GM19372 (cell line): ENCODE measurements around the gene CREBRF.
"Not testable (repeated sequence)": the region's sequence is repeated elsewhere in the genome, so short reads cannot be mapped to it uniquely, and the experiment has no call there.

Experiments used
- ATAC-seq: cut with Tn5 transposase; IDR thresholded peaks from one replicate; pipeline ENCODE4 v1.9.1; 2021; ENCODE audit warnings: mild to moderate bottlenecking, low read depth, moderate library complexity; ENCODE audit not compliant: unreplicated experiment

The CREBRF gene

GRCh38 chr5:173148354-173148753 lies 92.2 kb downstream of the CREBRF start:
- no peak for ATAC-seq

GRCh38 chr5:173152547-173152946 lies 96.4 kb downstream of the CREBRF start:
- no peak for ATAC-seq

GRCh38 chr5:173153842-173154241 lies 97.7 kb downstream of the CREBRF start:
- ATAC-seq = no peak

- ATAC-seq = not testable (repeated sequence)
These were observed 98.5 kb downstream of the CREBRF start for GRCh38 chr5:173154619-173155018.

- ATAC-seq = no peak
These were observed 99.8 kb downstream of the CREBRF start for GRCh38 chr5:173155912-173156311.

GRCh38 chr5:173158366-173158765 lies 102.2 kb downstream of the CREBRF start:
- ATAC-seq = no peak

GRCh38 chr5:173159256-173159655 lies 103.1 kb downstream of the CREBRF start:
- no peak for ATAC-seq

- ATAC-seq = no peak
These were observed 105.0 kb downstream of the CREBRF start for GRCh38 chr5:173161148-173161547.

- no peak for ATAC-seq
These were observed 107.1 kb downstream of the CREBRF start for GRCh38 chr5:173163219-173163618.

- ATAC-seq = no peak
These were observed 109.2 kb downstream of the CREBRF start for GRCh38 chr5:173165177-173166016.

GRCh38 chr5:173172166-173172565 lies 116.0 kb downstream of the CREBRF start:
- ATAC-seq = no peak

- no peak for ATAC-seq
These were observed 119.4 kb downstream of the CREBRF start for GRCh38 chr5:173175523-173175922.

GRCh38 chr5:173178369-173178910 lies 122.3 kb downstream of the CREBRF start:
- no peak for ATAC-seq

- ATAC-seq = no peak
These were observed 124.2 kb downstream of the CREBRF start for GRCh38 chr5:173180331-173180730.

- ATAC-seq = peak; percentile 61
These were observed 131.0 kb downstream of the CREBRF start for GRCh38 chr5:173187054-173187743.

- no peak for ATAC-seq
These were observed 132.1 kb downstream of the CREBRF start for GRCh38 chr5:173188280-173188679.
